Stimulated activated CD8-positive, alpha-beta memory T cell treated with anti-CD3 and anti-CD28 coated beads, Interleukin-2, amount 100 ng/mL, for 48 hours (primary cell): ENCODE results near the gene NR1I3.
A peak's percentile ranks its signal among the peaks of the same experiment; 100 is the strongest.
"Not testable (repeated sequence)": the region's sequence is repeated elsewhere in the genome, so short reads cannot be mapped to it uniquely, and the experiment has no call there.

Source experiments
- DNase-seq, 2 donors: peaks; one replicate each; pipeline ENCODE4 v3.0.0-alpha.2; 2020; ENCODE audit warnings: low read depth in 2 of 2

Gene NR1I3

GRCh38 chr1:161250829-161251228 is 12.8 kb upstream of the NR1I3 start:
- DNase-seq: no peak

DNA sequence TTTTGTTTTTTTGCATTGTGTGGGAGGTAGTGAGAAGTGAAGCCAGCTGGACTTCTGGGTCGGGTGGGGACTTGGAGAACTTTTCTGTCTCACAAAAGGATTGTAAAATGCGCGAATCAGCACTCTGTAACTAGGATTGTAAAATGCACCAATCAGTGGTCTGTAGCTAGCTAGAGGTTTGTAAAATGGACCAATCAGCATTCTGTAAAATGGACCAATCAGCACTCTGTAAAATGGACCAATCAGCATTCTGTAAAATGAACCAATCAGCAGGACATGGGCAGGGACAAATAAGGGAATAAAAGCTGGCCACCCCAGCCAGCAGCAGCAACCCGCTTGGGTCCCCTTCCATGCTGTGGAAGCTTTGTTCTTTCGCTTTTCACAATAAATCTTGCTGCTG is 12.1 kb upstream of the NR1I3 start:
- DNase-seq: not testable (repeated sequence)

- DNase-seq: no peak
Measured at GRCh38 chr1:161244888-161245287, 6.9 kb upstream of the NR1I3 start.

DNA sequence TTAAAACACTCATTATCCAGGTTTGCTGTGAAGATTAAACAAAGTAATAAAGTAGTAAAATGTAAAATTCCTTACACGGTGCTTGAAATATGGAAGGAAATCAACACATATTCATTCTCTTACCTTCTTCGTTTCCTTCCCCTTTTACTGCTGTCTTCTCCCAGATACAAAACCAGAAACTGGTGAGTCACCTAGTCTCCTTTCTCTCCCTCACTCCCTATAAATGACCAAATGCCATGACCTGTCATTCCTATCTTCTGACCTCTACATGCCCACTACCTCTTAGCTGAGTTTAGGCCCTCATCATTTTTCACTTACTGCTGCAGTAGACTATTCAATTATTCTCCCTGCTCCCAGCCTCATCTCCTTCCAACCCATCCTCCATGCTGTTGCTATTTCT is 4.3 kb upstream of the NR1I3 start:
- DNase-seq: no peak

- no peak for DNase-seq
Measured at GRCh38 chr1:161241682-161242081, 3.7 kb upstream of the NR1I3 start.

GRCh38 chr1:161235957-161236775 is 1.8 kb downstream of the NR1I3 start:
- no peak for DNase-seq

GRCh38 chr1:161233102-161233501 is 4.9 kb downstream of the NR1I3 start:
- DNase-seq: no peak

- DNase-seq: no peak
Measured at GRCh38 chr1:161230762-161231161, 7.2 kb downstream of the NR1I3 start.

DNA sequence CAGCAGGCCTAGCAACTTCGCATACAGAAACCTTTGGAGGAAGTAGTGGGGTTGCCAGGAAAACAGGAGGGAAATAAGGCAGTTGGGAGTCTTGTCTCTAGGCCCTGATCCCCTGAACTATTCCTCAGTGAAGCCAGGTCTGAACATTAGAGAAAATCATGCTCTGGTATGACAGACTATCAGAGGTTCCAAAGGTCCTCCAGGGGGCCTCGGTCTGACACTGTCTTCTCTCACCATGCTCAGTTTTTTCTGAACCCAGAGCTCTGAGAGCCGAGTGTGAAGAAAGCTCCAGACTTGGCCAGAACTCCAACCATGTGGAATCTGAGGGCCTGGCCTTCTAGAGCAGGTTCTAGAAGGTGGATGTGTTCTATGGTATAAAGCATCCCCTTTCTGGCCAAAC is 8.1 kb downstream of the NR1I3 start:
- no peak for DNase-seq

GRCh38 chr1:161228032-161228431 is 10.0 kb downstream of the NR1I3 start:
- DNase-seq: no peak

DNA sequence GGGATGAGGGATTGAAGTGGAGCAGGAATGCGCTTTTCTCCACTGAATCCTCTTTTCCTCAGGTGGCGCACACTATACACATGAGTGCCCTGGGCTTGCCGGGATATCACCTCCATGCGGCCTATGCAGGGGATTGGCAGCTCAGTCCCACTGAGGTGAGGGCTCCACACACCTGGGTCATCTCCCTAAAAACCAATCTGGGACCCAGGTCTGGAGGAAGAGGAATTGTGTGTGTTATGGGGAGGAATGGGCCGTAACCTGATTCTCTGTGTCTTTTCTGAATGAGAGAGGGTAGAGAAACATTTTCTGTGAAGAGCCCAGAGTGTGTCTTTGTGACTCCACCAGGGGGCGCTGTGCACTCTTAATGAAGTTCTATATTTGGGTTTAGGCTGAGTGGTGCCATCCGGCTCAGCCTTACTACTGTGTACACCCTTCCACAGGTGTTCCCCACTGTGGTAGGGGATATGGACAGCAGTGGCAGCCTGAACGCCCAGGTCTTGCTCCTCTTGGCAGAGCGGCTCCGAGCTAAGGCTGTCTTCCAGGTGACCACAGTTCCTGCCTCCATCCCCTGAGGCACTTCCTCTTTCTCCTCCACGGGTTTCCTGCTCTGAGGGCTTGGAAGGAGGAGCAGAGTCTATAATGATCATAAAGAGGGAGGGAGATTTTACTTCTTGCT is 10.7 kb downstream of the NR1I3 start:
- DNase-seq: peak; percentile 82 to 84

GRCh38 chr1:161226759-161227158 is 11.2 kb downstream of the NR1I3 start:
- DNase-seq: no peak

GRCh38 chr1:161226320-161226711 is 11.7 kb downstream of the NR1I3 start:
- no peak for DNase-seq

DNA sequence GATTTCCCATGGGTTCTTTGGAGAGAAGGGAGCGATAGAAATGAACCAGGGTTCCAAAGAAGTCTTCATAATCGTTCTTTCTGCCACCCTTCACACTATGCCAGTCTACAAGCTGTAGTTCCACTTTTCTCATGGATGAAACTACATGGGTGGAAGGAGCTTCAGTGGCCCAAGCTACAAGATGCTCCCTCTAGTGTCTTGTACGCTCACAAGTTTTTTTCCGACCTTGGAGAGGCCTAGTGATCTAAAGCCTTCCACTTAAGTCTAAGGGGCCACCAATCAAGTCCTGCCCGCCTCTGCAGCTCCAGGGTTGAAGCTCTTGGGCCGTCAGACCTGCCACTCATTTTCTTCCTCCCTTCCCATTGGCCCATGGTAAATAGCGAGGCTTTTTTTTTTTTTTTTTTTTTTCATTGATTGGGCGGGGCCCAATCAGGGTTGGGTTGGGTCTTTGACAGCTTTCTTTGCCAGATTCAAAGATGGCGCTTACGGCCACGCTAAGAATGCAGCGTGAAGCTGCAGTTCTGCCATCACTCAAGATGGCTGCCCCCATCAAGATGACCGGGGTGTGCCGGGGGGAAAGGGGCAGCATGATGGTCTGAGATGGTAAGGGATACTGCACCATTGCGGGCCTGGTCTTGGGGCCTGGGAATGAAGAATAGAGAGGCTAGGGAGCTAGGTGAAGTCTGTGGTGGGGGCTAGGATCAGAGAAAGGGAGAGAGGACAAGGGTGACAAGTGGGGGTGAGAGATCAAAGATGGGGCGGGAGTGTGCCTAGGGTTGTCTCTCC is 12.3 kb downstream of the NR1I3 start, which contains the start of gene TOMM40L:
TSS of gene TOMM40L (plus strand) at position 527 of the 786 bp plus-strand sequence. CDS start 430 bp downstream, outside the sequence.
- peak; percentile 68 to 69 for DNase-seq

GRCh38 chr1:161225178-161225533 is 12.8 kb downstream of the NR1I3 start:
- no peak for DNase-seq

DNA sequence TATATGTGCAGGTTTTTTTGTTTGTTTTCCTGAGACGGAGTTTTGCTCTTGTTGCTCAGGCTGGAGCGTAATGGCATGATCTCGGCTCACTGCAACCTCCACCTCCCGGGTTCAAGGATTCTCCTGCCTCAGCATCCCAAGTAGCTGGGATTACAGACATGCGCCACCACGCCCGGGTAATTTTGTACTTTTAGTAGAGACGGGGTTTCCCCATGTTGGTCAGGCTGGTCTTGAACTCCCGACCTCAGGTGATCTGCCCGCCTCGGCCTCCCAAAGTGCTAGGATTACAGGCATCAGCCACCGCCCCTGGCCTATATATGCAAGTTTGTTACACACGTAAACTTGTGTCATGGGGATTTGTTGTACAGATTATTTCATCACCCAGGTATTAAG is 13.3 kb downstream of the NR1I3 start:
- not testable (repeated sequence) for DNase-seq

DNA sequence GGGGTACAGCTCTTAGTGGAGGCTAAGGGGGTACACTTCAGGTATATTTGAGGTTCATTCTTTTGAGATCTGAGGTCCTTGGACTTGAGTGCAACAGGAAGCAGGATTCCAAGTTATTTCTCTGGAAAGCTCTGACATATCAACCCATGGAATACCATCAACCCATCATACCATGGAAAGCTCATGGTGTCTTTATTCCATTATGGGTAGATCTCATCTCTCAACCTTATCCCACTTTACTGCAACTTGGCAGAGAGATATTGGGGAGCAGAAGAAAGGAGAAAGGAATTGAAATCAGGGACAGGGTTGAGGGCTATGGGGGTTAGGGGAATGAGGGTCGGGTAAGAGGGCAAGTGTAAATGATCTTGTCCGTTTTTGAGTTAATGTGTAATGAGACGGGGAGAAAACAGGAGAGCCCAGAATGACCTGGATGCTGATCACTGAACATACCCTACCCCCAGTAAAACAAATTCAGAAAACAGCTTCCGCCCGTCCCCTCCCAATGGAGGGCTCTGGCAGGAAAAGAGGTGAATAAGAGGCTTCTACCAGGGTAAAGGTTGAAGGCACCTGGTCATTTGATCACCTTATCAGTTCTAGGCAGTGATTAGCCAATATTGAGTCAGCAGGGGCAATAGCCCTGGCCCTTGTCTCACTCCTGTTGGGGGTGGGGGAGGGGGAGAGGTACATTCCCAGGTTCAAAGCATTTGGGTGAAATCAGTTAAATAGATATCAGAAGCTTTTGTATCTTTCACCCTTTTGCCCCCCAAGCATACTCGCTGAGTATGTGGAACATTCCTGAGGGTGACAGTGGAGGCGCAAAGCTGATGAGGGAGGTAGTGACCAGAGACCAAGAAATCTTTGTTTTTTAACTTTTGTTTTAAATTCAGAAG is 14.0 kb downstream of the NR1I3 start:
- DNase-seq: no peak

GRCh38 chr1:161222175-161223019 is 15.6 kb downstream of the NR1I3 start:
- DNase-seq: no peak

DNA sequence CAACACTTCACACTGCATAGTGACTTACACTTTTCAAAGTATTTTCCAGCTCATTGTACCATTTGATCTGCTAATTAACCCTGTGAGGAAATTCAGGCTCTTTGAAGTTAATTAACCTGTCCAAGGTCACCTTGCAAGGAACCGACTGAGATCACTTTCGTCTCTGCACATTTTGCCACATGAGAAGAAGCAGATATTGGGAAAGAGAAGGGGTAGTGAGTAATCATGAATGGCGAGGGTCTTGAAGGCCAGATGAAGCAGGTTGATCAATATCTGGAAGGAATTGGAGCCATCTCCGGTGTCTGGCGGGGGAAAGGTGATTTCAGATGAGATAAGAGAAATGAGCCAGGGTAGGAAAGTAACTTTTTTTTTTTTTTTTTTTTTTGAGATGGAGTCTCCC is 18.0 kb downstream of the NR1I3 start:
- no peak for DNase-seq

- DNase-seq: no peak
Measured at GRCh38 chr1:161219078-161219892, 18.7 kb downstream of the NR1I3 start.
